Stimulated activated CD4-positive, alpha-beta T cell treated with anti-CD3 and anti-CD28 coated beads, Interleukin-1b, Interleukin-23, amount 100 ng/mL, for 24 hours (primary cell): ENCODE results near the gene RCL1.
"Not testable (repeated sequence)": the region's sequence is repeated elsewhere in the genome, so short reads cannot be mapped to it uniquely, and the experiment has no call there.

Source experiments
- DNase-seq, 4 experiments: peaks; one replicate each; pipeline ENCODE4 v3.0.0-alpha.2; 2020; ENCODE audit warnings: low read depth in 4 of 4, low spot score in 1 of 4

Gene RCL1

GRCh38 chr9:4783191-4783590 lies 9.6 kb upstream of the RCL1 start:
- not testable (repeated sequence) for DNase-seq

DNA sequence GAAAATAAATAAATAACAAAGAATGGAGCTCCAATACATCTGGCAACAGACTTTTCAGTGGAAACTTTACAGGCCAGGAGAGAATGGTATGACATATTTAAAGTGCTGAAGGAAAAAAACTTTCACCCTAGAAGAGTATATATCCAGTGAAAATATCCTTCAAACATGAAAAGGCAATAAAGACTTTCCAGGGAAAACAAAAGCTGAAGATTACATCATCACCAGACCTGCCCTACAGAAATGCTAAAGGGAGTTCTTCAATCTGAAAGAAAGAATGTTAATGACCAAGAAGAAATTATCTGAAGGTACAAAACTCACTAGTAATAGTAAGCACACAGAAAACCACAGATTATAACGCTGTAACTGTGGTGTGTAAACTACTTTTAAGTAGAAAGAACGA lies 8.3 kb upstream of the RCL1 start:
- DNase-seq, result no peak

- no peak for DNase-seq
These were observed 6.1 kb upstream of the RCL1 start for GRCh38 chr9:4786599-4786998.

DNA sequence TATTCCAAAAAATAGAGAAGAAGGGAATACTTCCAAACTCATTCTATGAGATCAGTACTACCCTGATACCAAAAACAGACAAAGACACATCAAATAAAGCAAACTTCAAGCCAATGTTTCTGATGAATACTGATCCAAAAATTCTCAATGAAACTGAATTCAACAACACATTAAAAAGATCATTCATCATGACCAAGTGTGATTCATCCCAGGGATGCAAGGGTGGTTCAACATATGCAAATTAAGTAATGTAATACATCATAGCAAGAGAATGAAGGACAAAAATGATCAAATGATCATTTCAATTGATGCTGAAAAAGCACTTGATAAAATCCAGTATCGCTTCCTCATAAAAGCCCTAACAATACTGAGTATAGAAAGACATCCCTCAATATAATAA lies 4.9 kb upstream of the RCL1 start:
- no peak for DNase-seq

GRCh38 chr9:4788703-4789102 lies 4.0 kb upstream of the RCL1 start:
- DNase-seq, result no peak

DNA sequence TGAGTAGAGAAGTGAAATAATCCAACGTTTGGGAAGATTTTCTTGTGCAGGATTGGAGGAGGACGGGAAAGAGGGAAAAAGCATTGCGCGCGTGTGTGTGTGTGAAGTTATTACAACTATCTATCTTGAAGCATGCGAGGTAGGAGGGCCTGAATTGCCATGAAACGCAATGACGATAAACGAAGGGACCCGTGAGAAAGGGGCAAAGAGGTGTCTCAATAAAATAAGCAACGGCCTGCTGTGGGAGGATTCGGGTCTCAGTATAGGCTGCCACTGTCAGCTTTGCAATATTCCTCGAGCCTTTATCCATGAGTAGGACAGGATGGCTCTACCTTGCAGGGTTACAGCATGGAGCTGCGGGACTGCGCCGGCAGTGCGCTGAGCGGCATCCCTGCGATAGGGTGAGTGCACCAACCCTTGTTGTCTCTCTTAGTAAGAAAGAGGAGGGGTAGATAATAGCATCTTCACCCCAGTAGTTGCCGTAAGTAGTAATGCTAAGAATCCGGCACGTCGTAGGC lies 631 bp upstream of the RCL1 start:
- DNase-seq, result no peak

DNA sequence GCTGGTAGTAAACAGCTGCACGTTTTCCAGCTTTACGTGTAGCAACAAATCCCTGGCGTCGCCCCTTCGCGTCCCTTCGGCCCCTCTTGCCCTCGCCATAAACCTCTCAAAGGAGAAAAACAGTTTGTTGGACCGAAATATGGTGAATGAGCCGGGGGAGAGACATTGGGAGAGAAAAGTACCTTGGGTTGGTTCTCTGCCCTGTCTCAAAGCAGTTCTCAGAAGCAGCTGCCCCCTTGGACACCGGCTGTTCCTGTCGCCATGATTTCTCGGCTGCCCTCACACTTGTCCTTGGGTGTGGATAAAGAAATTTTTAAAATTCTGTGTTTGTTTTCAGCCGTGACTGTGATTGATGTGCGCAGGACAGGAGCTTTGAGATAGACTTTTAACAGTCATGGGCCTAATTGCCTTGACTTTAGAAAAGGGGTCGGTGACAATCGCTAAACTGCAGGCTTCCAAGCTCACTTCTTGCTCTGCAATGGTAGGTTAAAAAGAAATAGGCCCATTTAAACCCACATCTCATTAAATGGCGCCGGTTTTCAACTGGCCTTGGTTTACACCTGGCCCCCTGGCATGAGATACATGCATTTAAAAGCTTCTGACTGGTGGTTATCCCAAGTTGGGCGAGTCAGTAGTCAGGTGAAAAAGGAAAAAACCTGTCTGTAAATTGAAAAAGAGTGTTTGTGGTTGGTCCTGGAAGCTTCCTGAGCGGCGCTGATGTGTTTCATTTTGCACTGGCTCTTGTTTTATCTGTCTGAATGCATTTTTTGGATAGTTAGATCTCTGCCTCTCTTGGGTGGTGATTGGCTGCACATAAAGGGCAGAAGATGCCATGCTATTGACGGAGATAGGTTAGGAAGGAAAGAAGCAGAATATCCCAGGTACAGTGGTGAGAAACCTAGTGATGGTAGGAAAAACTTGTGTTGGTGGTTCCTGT lies 983 bp downstream of the RCL1 start:
- no peak for DNase-seq

DNA sequence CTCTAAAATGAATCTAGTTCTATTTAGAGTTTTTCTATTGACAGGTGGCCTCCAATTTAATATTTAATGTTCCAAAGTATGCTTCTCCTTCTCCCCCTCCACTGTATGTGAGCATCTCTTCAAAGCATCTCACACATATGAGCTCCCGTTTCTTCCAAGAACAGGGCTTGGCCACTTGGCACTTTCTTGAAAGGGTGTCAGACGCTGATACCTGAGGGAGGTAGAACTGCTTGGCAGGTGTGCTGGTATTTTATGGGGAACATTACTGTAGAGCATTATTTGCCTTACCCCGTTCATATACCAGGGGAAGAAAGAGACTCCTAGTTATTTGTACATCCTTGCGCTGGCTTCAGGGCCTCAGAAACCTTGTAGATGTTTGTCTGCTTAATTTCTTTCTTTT lies 1.9 kb downstream of the RCL1 start:
- DNase-seq, result no peak

DNA sequence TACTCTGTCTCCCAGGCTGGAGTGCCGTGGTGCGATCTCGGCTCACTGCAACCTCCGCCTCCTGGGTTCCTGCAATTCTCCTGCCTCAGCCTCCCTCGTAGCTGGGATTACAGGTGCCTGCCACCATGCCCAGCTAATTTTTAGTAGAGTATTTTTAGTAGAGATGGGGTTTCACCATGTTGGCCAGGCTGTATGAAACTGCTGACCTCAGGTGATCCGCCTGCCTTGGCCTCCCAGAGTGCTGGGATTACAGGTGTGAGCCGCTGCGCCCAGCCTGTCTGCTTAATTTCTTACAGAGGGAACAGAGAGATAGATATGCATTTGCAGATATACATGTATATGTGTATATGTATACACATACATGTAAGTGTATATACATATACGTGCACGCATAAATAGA lies 2.4 kb downstream of the RCL1 start:
- not testable (repeated sequence) for DNase-seq

DNA sequence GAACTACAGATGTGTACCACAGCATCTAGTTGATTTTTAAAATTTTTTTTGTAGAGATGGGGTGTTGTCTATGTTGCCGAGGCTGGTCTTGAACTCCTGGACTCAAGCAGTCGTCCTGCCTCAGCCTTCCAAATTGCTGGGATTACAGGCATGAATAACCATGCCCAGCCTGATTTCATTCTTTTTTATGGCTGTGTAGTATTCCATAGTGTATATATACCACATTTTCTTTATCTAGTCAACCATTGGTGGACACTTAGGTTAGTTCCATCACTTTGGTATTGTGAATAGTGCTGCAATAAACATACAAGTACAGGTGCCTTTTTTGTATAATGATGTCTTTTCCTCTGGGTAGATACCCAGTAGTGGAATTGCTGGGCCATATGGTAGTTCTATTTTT lies 3.8 kb downstream of the RCL1 start:
- DNase-seq, result no peak

DNA sequence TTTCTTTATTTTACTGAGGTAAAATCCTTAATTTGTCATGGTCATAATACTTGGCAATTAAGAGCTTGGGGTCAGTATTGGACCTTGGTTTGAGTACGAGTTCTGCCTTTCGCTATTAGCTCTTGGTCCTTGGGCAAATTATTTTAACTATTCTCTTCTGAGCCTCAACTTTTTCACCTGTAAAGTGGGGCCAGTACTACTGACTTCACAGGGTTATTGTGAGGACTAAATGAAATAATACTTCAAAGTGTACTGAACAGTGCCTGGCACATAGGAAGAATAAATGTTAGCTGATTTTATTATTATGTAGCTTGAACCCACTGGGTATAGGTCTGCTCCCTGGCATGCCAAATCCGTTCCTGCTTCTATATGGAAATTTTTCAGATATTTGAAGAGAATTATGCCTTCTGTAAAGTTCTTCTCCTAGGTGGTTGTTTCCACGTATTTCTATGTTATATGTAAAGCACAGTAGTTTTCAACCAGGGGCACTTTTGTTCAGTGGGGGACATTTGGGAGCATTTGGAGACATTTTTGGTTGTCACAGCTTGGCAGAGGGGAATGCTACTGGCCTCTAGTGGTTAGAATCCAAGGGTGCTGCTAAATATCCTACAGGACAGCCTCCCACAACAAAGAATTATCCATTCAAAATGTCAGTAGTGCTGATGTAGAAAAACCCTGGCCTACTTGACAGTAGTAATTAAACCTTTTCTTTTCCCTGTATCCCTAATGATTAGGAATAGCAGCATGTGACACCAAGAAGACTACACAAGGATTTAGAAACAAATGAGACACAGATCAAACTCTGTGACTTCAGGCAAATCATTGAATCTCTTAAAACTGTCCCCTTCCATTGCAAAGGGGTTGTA lies 4.5 kb downstream of the RCL1 start:
- DNase-seq, result no peak

DNA sequence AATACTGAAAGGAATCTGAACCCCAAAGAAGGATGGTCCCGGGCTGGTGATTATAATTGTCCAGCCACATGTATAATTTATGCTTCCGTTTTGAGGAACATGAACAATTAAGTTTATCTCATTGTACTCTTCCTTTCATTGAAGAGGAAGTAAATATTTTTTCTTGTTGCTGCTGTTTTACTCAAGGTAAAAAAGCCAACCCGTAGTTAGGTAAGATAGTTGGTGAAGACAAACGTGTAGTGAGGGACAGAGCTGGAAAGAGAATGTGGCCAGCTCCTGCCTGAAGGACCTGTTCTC lies 5.1 kb downstream of the RCL1 start:
- DNase-seq, result no peak

DNA sequence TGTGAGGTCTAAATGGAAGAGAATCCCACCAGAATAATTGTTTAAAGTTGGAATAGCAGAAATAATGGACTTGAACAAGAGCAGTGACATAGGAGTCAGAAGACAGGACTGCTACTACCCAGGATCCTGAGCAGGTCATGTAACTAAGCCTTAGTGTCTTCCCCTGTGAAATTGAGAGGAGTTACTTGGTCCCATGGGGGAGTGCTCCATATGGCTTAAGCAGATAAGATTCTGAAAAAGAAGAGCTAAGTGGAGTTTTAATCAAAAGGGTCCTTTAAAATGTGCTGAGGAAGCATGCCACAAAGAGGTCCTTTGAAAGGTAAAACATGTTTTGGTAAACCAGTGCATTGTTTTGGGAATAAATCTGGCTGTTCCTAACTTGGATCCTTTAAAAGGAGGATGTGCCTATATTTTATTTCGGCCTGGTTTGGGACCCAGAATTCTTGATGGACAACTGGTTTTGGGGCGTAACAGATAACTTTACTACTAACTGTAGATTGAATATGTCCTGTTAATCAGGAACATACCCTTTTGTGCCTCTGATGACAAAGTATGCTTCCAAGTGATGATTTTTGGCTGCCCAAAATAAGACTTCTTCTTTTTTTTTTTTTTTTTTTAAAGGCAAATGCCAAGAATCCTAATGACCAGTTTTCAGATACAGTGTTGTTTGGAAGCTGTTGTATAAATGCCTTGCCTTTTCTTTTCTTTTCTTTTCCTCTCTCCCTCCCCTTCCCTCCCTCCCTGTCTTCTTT lies 5.7 kb downstream of the RCL1 start:
- DNase-seq, result no peak

- no peak for DNase-seq
These were observed 6.3 kb downstream of the RCL1 start for GRCh38 chr9:4799033-4799430.

- no peak for DNase-seq
These were observed 7.0 kb downstream of the RCL1 start for GRCh38 chr9:4799775-4800174.

- no peak for DNase-seq
These were observed 8.4 kb downstream of the RCL1 start for GRCh38 chr9:4801156-4801555.

DNA sequence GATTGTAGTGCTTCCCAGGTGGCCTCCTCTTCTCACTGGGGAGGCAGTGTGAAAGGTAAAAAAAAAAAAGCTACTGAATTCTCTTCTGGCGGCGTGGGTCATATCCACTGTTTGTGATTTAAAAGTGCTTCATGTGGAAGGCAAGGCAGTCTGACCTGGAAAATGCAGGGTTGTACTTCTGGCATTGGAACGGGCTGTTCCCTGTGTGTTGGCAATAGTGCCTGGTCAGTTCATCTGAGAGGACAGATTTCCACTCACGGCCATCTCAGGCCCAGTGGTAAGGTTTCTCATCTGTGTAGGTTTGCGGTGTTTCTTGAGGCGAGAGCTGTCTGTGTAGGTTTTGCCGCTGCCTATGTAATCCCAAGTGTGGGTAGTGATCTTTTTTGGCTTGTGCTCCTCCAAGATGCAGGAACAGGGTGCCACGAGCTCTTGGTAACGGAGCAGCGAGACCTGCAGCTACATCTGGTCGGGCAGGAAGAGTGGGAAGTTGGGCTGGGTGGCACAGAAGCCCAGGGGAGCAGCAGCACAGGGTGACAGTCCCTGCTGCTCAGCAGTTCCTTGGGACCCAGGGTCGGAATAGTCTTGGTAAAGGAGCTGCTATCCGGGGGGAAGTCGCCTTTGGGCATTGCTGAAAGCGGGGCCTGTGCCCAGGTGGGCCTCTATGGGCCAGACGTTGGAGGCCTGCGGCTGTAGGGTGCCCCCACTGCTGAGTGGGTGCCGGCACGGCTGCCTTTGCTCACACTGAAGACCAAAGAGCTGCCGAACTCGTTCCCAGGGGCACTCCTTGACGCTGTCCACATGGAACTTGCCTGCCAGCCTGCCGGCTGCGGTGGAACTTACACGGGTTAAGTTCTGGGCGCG lies 11.2 kb downstream of the RCL1 start:
- DNase-seq, result no peak

DNA sequence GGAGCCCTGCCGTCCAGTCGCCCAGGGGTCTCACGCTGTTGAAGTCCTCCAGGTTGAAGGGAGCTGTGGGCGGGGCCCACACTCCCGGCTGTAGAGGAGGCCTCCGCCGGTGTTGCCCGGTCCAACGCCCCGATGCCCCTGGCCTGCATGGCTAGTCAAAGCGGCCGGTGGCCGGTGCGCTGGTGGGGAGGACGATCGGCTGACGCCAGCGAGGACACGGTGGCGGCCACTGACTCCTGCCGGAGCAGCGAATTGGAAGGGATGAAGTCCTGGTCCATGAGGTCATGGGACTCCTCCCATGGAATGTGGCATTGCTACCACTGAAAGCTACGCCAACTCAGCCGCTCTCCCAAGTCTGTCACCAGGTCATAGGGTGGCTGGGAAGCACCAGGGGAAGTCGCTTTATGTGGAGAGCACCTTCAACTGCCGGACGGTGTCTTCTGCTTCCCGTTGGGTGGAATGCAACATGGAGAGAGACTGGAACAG lies 11.8 kb downstream of the RCL1 start:
- DNase-seq, result no peak

DNA sequence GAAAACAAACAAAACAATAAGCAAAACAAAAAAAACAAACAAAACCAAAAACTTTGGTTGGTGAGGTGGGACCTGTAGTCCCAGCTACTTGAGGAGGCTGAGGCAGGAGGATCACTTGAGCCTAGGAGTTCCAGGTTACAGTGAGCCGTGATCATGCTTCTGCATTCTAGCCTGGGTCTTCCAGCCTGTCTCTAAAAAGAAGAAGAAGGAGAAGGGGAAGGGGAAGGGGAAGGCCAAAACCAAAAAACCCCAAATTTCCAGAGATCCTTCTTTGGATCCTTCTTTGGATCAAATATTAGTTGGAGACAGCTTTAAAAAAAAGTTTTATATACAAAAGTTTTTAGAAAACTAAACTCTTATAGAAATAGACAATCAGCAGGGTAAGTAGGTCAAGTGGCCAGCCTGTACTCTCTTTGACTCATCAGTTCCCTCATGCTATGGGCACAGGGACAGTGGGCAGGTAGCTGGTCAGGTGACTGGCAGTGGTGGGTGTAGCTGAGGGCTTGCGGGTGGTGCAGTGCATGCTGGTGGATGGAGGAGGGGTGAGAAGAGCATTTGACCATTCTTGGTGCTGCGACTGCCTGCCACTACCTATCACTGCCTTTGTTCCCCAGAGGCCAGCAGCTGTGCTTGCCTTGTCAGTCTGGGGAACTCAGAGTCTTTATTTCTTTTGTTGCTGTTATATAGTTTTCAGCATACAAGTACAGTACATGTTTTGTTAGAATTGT lies 12.6 kb downstream of the RCL1 start:
- no peak for DNase-seq

GRCh38 chr9:4810565-4810964 lies 17.8 kb downstream of the RCL1 start:
- no peak for DNase-seq
